Stimulated activated CD8-positive, alpha-beta memory T cell treated with anti-CD3 and anti-CD28 coated beads, Interleukin-7, amount 100 ng/mL, for 48 hours (primary cell): ENCODE measurements around the gene CA4.
A peak's percentile ranks its signal among the peaks of the same experiment; 100 is the strongest.

Experiments used
- DNase-seq, 2 donors: peaks; one replicate each; pipeline ENCODE4 v3.0.0-alpha.2; 2020; ENCODE audit warnings: low read depth in 1 of 2; ENCODE audit errors: extremely low read depth in 1 of 2

The CA4 gene

GRCh38 chr17:60129164-60129563, 20.6 kb upstream of the CA4 start:
- no peak for DNase-seq

GRCh38 chr17:60130466-60130865, 19.3 kb upstream of the CA4 start:
- no peak for DNase-seq

GRCh38 chr17:60134396-60135150, 15.2 kb upstream of the CA4 start:
- peak in 1 of 2 donors; percentile 16 for DNase-seq

- DNase-seq: peak; percentile 66 to 81
Measured at GRCh38 chr17:60135151-60135950, 14.4 kb upstream of the CA4 start.

DNA sequence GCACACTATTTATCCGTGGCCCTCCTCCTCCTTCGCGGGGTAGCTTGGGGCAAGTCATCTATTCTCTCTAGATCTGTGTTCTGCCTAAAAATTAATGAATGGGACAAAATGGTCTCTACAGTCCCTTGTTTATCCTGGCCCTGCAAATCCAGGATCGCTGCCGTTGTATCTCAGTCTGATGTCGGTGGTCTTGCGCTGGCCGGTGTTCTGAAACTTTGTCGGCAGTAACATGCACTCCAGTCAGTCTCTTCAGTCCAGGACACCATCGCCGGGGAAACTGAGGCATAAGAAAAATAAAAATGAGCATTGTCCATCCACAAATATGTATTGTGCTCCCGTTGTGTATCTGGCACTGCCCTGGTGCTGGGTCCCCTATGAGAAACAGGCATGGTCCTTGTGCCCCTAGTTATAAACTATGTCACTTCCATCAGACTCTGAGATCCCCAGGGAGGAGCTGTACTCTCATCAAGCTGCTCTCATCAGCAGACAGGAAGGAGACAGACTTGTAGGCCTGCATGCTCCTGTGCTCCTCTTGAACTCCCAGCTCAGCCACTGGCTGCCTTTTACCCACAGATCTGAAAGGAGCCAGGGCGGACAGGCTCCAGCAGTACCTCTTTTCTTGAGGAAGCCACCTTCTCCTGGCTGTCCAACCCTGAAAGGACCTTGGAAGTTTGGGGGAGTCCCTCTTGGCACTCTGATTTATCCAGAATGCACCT, 13.7 kb upstream of the CA4 start:
- DNase-seq: no peak

DNA sequence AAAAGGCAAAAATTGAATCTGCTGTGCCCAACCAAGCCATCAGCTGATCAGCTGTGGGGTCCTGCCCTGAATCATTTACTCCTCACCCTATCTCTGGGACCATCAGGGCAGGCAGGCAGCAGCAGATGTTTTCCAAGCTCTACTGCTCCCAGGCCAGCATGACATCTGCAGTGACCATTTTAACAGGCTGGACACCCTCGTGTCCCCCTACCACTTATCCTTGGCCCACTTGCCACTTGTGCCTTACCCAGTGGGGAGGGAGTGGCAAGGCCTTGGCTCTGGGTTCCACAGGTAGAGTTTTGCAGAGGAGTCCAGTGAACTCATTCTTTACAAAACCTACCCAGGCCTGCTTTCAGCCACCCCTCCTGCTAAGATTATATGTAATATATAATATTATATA, 12.0 kb upstream of the CA4 start:
- no peak for DNase-seq

- no peak for DNase-seq
Measured at GRCh38 chr17:60138769-60139437, 10.9 kb upstream of the CA4 start.

GRCh38 chr17:60139438-60140285, 10.1 kb upstream of the CA4 start:
- peak; percentile 11 to 20 for DNase-seq

DNA sequence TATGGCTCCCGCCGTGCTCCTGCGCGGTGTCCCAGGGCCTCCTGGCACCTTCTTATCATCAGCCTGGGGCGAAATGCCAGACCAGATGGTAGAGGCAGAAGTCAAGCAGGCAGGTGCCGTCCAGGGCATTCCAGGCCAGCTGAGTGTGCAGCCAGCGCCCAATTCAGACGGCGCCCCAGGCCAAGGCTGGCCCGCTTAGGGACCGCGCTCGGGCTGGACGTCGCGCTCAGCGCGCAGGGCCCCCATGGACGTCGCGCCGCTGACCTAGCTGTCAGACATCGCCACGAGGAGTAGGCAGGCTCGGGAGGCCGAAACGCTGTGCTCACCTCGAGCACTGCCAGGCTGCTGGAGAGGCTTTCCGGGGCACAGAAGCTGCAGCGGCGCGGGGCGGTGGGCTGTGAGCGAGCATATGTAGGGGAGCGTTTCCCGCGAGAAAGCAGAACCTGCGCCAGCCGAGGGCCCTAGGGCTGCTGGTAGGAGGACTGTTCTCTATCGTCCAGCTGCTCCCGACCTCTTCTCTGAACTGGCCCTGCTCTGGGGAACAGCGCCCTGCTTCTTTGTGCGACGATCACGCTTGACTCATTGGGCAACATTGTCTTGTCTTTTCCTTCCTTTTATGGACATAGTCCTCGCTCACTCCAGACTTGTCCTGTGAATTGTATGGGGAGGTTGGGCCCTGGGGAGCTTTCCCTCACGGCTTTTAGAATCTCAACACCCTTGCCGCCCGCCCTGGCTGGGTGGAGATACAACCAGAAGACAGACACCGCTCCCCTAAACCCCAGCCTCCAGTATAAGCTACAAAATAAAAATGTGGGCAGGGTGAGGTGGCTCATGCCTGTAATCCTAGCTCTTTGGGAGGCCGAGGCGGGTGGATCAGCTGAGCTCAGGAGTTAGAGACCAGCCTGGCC, 8.4 kb upstream of the CA4 start:
- no peak for DNase-seq

DNA sequence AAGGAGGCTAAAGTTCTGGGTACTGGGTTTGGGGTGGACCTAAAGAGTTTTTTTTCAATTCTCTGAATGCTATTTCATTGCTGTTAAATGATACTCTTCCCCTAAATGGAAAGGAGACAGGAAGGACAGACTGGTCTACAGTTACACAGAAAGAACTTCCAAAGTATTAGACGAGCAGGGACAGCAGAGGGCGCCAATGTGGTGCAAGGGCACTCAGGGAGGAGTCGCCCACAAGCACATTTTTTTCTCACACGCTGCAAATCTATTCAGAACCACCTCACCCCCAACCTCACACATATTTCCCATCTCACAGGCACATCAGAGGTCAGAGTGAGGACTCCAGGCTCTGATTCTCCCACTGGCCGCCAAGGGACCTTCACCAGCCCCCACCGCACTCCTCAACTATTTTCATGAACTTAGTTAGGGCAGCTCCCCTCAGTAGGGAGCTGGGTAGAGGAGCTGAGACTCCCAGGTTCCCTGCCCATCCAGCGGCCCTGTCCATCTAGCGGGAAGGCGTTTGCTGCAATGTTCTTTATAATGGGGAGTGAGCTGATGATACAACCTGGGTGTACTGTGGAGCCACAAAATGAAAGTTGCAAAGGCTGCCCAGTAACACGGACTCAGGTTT, 6.8 kb upstream of the CA4 start:
- peak; percentile 43 to 70 for DNase-seq

DNA sequence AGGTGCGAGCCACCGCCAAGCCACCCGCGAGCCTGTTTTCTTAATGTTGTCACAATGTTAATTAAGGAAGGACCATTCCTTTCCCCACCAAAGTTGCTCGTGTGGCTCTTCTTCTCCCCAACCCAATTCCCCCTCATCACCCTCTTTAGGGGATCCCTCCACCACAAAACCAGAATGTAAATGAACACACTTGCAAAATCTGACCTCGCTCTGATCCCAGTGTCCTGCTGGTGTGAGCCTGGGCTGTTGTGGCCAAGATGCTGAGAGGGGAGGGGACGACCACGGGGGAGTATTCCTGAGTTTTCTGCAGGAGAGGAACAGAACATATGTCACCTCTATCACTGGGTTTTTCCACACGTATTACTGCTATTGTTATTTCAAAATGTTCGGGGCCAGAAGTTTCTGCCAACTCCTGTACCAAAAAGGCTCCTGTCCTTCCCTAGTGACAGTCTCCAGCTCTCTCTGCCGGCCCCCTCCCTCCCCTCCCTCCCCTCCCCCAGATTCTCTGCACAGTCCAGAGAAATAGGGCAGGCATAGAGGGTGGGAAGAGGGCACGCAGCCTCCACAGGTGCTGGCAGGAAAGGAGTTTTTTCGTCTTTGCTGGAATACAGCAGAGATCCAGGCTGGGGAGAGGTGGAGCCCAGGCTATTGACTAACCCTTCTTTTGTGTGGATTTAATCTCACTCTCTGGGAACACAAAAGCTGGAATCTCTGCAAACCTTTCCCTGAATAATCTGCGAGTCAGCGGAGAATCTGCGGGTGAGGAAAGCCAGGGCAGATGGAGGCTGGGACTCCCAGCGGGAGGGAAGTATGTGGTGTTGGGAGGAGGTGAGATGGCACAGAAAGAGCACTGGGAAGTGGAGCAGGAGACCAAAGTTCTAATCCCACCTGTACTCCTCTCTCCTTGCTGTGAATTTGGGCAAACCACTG, 4.5 kb upstream of the CA4 start:
- no peak for DNase-seq

- no peak for DNase-seq
Measured at GRCh38 chr17:60146206-60146605, 3.6 kb upstream of the CA4 start.

- no peak for DNase-seq
Measured at GRCh38 chr17:60147553-60148223, 2.1 kb upstream of the CA4 start.

GRCh38 chr17:60148373-60148772, 1.4 kb upstream of the CA4 start:
- no peak for DNase-seq

GRCh38 chr17:60151355-60151754, 1.6 kb downstream of the CA4 start:
- DNase-seq: no peak

- DNase-seq: no peak
Measured at GRCh38 chr17:60153606-60154390, 4.0 kb downstream of the CA4 start.
